Transverse colon (tissue), 4 donors: Measurements from ENCODE around the gene PANK4. TPM values are rescaled to one million over a fixed set of nuclear protein-coding genes. Genes with fewer than 3 reads are reported as not detected.

Source experiments
- DNase-seq: peaks from one replicate; pipeline ENCODE4 v3.0.0-alpha.2; 2019
- H3K27ac ChIP-seq, 4 donors: fragments of 200-600 bp; sonication (generic); 2 replicates each; pipeline ENCODE4 v1.5.1; 2016 to 2018; ENCODE audit warnings: inconsistent platforms in 4 of 4
- H3K27me3 ChIP-seq: fragments of 200-600 bp; sonication (generic); 2 replicates; pipeline ENCODE4 v1.5.1; 2017; ENCODE audit warnings: inconsistent platforms
- H3K36me3 ChIP-seq, 4 donors: fragments of 200-600 bp; sonication (generic); 2 replicates each; pipeline ENCODE4 v1.5.1; 2017 to 2019; ENCODE audit warnings: inconsistent platforms in 4 of 4
- H3K4me1 ChIP-seq, 4 donors: fragments of 200-600 bp; sonication (generic); 2 replicates each; pipeline ENCODE4 v1.5.1; 2017 to 2020; ENCODE audit warnings: inconsistent platforms in 4 of 4
- H3K4me3 ChIP-seq, 4 donors: fragments of 200-600 bp; sonication (generic); 1 replicate in 1 of 4; 2 replicates in 3 of 4; pipeline versions ENCODE4 v1.5.1 to v1.6.1; 2017 to 2019; ENCODE audit warnings: inconsistent platforms in 4 of 4
- H3K9me3 ChIP-seq, 2 donors: fragments of 200-600 bp; sonication (generic); 2 replicates each; pipeline ENCODE4 v1.5.1; 2017 to 2019; ENCODE audit warnings: inconsistent platforms in 2 of 2
- EP300 ChIP-seq: sonication (generic); formaldehyde crosslinking; IDR thresholded peaks from one replicate; pipeline ENCODE4 v1.6.1; 2017; ENCODE audit warnings: antibody characterized with exemption, low read depth
- POLR2A ChIP-seq: fragments of 450-650 bp; IDR thresholded peaks from one replicate; pipeline ENCODE4 v1.6.1; 2016; ENCODE audit warnings: antibody characterized with exemption, mild to moderate bottlenecking, moderate library complexity
- POLR2AphosphoS5 ChIP-seq, 3 donors: sonication (generic); formaldehyde crosslinking; IDR thresholded peaks; one replicate each; pipeline ENCODE4 v1.6.1; 2016; ENCODE audit warnings: antibody characterized with exemption in 3 of 3
- WGBS, 2 donors: methylation state at CpG; one replicate each; pipeline ENCODE4 v1.1.5; 2018; ENCODE audit warnings: low coverage in 1 of 2; 5-methylcytosine and 5-hydroxymethylcytosine counted together
- in situ Hi-C, 4 donors: fragments of 200-750 bp; cut with MboI; loops; one replicate each; pipeline versions ENCODE4 v1.15.0 to v1.15.1; 2017; ENCODE audit warnings: low sequenced_read_pairs in 3 of 4, low pct_ligation_motif_present in 1 of 4, low pct_unique_long_range_greater_than_20kb in 1 of 4
- intact Hi-C: fragments of 100-400 bp; cut with DNase I; formaldehyde crosslinking; loops from one replicate; pipeline ENCODE4 v1.15.1; 2023; ENCODE audit warnings: low total_unique reads
- total RNA-seq, 4 donors: library from RNA; depleted of rRNA; stranded (reverse); fragments of >200 nt; gene quantifications; one replicate each; pipeline ENCODE4 v1.1.0, GENCODE V29; 2016
- TF ChIP-seq, protein P1 (sequence below), 5 experiments: fragments of 200-600 bp in 3 of 5; fragments of 450-650 bp in 2 of 5; sonication (generic) in 3 of 5; IDR thresholded peaks; 1 replicate in 2 of 5; 2 replicates in 3 of 5; pipeline ENCODE4 v1.5.1; 2016 to 2017; ENCODE audit warnings: antibody characterized with exemption in 5 of 5, inconsistent platforms in 3 of 5, mild to moderate bottlenecking in 2 of 5, moderate library complexity in 1 of 5

PANK4 gene
- total RNA-seq, 4 donors from 2014 or later = 41.1 to 58.3 (median 47.3) TPM

DNA sequence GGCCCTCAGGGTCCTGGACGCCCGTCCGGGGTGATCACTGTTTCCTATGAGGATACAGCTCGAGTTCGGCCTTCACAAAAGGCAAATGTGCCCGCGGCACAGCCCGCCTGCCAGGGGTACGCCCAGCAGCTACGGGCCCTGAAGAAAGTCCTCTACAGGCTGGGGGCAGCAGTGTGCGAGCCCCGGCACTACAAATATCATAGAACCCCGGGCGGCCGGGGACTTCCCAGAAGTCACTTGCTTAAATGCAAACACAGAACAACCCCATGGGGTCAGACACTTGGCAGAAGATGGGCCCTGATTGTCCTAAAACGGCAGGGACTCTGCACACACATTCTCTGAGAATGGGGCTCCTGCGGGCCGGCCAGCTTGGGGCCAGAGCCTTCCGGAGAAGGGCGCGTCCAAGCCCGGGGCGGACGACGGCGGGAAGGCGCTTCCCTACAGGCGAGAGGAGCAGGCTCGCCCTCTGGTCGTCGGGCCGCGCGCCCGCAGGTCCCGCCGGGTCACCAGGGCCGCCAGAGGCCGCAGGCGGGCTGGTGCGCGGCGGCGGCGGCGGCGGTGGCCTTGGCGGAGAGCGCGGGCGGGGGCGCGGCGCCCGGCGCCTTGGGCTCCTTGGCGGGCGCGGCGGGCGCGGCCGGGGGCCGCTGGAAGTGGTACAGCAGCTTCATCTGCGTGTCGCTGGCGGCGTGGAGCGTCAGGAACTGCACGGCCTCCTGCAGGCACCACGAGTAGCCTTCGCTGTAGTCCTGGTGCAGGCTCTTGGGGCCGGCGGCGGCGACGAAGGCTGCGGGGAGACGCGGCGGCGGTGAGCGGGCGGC, 2.8 kb upstream of the PANK4 start:
- 3% methylated on average over 54 of the region's 84 CpGs; no CpG with 5 or more reads in 1 of the 2 donors for WGBS, 2 donors
- H3K27ac ChIP-seq = peak overlapping the region; percentile 41 to 67 (median 56)

GRCh38 chr1:2528611-2528965, 2.2 kb upstream of the PANK4 start:
- WGBS, 2 donors = 39% methylated on average over 10 of the region's 10 CpGs; no CpG with 5 or more reads in 1 of the 2 donors
- in situ Hi-C loops = loop anchor here in 1 of 4 donors (25.0 kb wide), 1 partner anchor 341 kb away; the partner anchor contains the start of gene FAAP20
- no peak for DNase-seq
- H3K4me1 ChIP-seq = peaks cover 42 to 62% (median 55%) of the 10 kb centered on the region in 4 donors
- H3K36me3 ChIP-seq = no peaks in the 10 kb centered on the region
- H3K27me3 ChIP-seq = peaks cover 39% of the 10 kb centered on the region
- H3K27ac ChIP-seq = peak overlapping the region; percentile 41 to 67 (median 48)
- H3K9me3 ChIP-seq = no peaks in the 10 kb centered on the region
- TF ChIP-seq, protein P1, sequence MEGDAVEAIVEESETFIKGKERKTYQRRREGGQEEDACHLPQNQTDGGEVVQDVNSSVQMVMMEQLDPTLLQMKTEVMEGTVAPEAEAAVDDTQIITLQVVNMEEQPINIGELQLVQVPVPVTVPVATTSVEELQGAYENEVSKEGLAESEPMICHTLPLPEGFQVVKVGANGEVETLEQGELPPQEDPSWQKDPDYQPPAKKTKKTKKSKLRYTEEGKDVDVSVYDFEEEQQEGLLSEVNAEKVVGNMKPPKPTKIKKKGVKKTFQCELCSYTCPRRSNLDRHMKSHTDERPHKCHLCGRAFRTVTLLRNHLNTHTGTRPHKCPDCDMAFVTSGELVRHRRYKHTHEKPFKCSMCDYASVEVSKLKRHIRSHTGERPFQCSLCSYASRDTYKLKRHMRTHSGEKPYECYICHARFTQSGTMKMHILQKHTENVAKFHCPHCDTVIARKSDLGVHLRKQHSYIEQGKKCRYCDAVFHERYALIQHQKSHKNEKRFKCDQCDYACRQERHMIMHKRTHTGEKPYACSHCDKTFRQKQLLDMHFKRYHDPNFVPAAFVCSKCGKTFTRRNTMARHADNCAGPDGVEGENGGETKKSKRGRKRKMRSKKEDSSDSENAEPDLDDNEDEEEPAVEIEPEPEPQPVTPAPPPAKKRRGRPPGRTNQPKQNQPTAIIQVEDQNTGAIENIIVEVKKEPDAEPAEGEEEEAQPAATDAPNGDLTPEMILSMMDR (IDR thresholded peaks at IDR 0.05) = no peak
- TF ChIP-seq EP300 = no peak
- H3K4me3 ChIP-seq = peak overlapping the region in 1 of 4 donors; percentile 42
- intact Hi-C loops = no loop called here

More for the DNA sequence above, 2.8 kb upstream of the PANK4 start:
- peaks cover 45% of the 10 kb centered on the region for H3K27me3 ChIP-seq
- intact Hi-C loops = no loop called here
- H3K9me3 ChIP-seq = no peaks in the 10 kb centered on the region
- H3K36me3 ChIP-seq = no peaks in the 10 kb centered on the region
- H3K4me1 ChIP-seq = peaks cover 40 to 57% (median 53%) of the 10 kb centered on the region in 4 donors
- TF ChIP-seq POLR2AphosphoS5 (IDR thresholded peaks at IDR 0.05) = no peak
- TF ChIP-seq, protein P1 (IDR thresholded peaks at IDR 0.05) = no peak
- no peak for TF ChIP-seq EP300
- no peak for TF ChIP-seq POLR2A
- H3K4me3 ChIP-seq = peak overlapping the region in 3 of 4 donors; percentile 8 to 42 (median 20)
- peak; percentile 60 for DNase-seq
- in situ Hi-C loops = loop anchor here in 1 of 4 donors (25.0 kb wide), 1 partner anchor 342 kb away; the partner anchor contains the start of gene FAAP20

GRCh38 chr1:2528016-2528415, 1.6 kb upstream of the PANK4 start:
- DNase-seq = no peak

GRCh38 chr1:2527556-2527860, 1.1 kb upstream of the PANK4 start:
- no peak for DNase-seq
- in situ Hi-C loops = loop anchor here in 1 of 4 donors (25.0 kb wide), 1 partner anchor 340 kb away; the partner anchor contains the start of gene FAAP20
- intact Hi-C loops = no loop called here
- WGBS, 2 donors = 97% methylated on average over 3 of the region's 4 CpGs; no CpG with 5 or more reads in 1 of the 2 donors
- Histone ChIP-seq H3K27ac (peak overlapping the region in 1 of 4 donors; percentile 73), H3K9me3 (no peaks in the 10 kb centered on the region), H3K27me3 (peaks cover 28% of the 10 kb centered on the region), H3K4me1 (peaks cover 44 to 68% (median 58%) of the 10 kb centered on the region in 4 donors), H3K36me3 (no peaks in the 10 kb centered on the region), H3K4me3 (no peak overlapping the region)
- TF ChIP-seq, protein P1 (IDR thresholded peaks at IDR 0.05) = no peak
- no peak for TF ChIP-seq EP300
- no peak for TF ChIP-seq POLR2AphosphoS5 (IDR thresholded peaks at IDR 0.05)
- no peak for TF ChIP-seq POLR2A

More at GRCh38 chr1:2528016-2528415, 1.6 kb upstream of the PANK4 start:
- Histone ChIP-seq H3K4me1 (peaks cover 44 to 68% (median 58%) of the 10 kb centered on the region in 4 donors), H3K4me3 (no peak overlapping the region), H3K27me3 (peaks cover 33% of the 10 kb centered on the region), H3K27ac (no peak overlapping the region), H3K36me3 (no peaks in the 10 kb centered on the region), H3K9me3 (no peaks in the 10 kb centered on the region)
- in situ Hi-C loops = loop anchor here in 1 of 4 donors (25.0 kb wide), 1 partner anchor 341 kb away; the partner anchor contains the start of gene FAAP20
- intact Hi-C loops = no loop called here
- WGBS, 2 donors = 65% methylated on average over 11 of the region's 12 CpGs; no CpG with 5 or more reads in 1 of the 2 donors
- TF ChIP-seq POLR2AphosphoS5 (IDR thresholded peaks at IDR 0.05) (no peak), EP300 (no peak), POLR2A (no peak)
- TF ChIP-seq, protein P1 (IDR thresholded peaks at IDR 0.05) = no peak
